Calu3 (cell line): ENCODE data around the gene GPR162. TPM values are rescaled to one million over a fixed set of nuclear protein-coding genes. Genes with fewer than 3 reads are reported as not detected.

Source experiments
- BruUV-seq: library from RNA; stranded (reverse); fragments of 400-500 nt; replicated peaks from 2 replicates; lab custom pipeline; 2021; lab: Mats Ljungman, UMichigan
- CTCF ChIA-PET: fragments of 300-600 bp; sonication (Branson Sonifier 250); formaldehyde crosslinking; loops from one replicate; lab custom pipeline; 2022; ENCODE audit warnings: antibody characterized with exemption; lab: Charles Lee
- DNase-seq: peaks from one replicate; pipeline ENCODE4 v3.0.0; 2022
- H3K27ac Mint-ChIP-seq: one replicate; pipeline ENCODE4 v1.8.0; 2022; ENCODE audit warnings: mixed read lengths; ENCODE audit not compliant: unreplicated experiment
- H3K27me3 Mint-ChIP-seq: one replicate; pipeline ENCODE4 v1.8.0; 2022; ENCODE audit warnings: mixed read lengths; ENCODE audit not compliant: unreplicated experiment
- H3K36me3 Mint-ChIP-seq: one replicate; pipeline ENCODE4 v1.8.0; 2022; ENCODE audit warnings: mild to moderate bottlenecking, moderate library complexity, mixed read lengths; ENCODE audit not compliant: insufficient read depth, unreplicated experiment
- H3K4me1 Mint-ChIP-seq: one replicate; pipeline ENCODE4 v1.8.0; 2022; ENCODE audit warnings: mild to moderate bottlenecking, low read depth, mixed read lengths; ENCODE audit not compliant: unreplicated experiment
- H3K4me3 Mint-ChIP-seq: one replicate; pipeline ENCODE4 v1.8.0; 2022; ENCODE audit warnings: mild to moderate bottlenecking, low read depth, moderate library complexity, mixed read lengths; ENCODE audit not compliant: unreplicated experiment
- H3K9me3 Mint-ChIP-seq: one replicate; pipeline ENCODE4 v1.8.0; 2022; ENCODE audit warnings: low read depth, mixed read lengths; ENCODE audit not compliant: unreplicated experiment
- intact Hi-C: fragments of 100-400 bp; cut with micrococcal nuclease; formaldehyde crosslinking; loops from one replicate; pipeline ENCODE4 v1.10.0; 2022; ENCODE audit not compliant: unreplicated experiment
- total RNA-seq: library from RNA; stranded (reverse); gene quantifications from 2 replicates; pipeline ENCODE4 v1.2.3, GENCODE V29; 2022
- TF ChIP-seq, protein P1 (sequence below): fragments of 200-600 bp; IDR thresholded peaks from one replicate; pipeline ENCODE4 v1.8.0; 2022; ENCODE audit warnings: antibody characterized with exemption; ENCODE audit not compliant: unreplicated experiment

Gene GPR162
- total RNA-seq, 1 experiment from 2014 or later: not detected

DNA sequence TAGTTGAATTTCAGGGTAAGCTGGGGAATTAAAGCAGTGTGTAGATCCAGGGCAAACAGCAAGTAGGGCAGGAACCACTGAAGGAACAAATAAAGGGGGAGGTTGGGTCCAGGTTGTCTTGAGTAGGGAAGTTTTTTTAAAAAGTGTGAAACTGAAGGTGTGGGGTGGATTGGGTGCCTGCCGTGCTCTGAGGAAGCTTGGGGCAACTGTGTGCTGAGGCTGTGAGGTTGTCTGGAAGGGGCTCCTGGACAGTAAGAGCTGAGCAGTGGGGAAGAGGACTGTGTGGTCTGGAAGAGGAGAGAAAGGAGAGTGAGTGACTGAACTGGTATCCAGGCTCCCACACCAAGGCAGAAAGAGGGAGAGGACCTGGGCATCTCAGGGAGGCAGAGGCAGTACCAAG lies 10.9 kb upstream of the GPR162 start:
- intact Hi-C loops: no loop called here
- H3K27me3 Mint-ChIP-seq: peaks cover 58% of the 10 kb centered on the region
- no peaks in the 10 kb centered on the region for H3K9me3 Mint-ChIP-seq
- no peak for DNase-seq
- no peaks in the 10 kb centered on the region for H3K36me3 Mint-ChIP-seq
- TF ChIP-seq, protein P1, sequence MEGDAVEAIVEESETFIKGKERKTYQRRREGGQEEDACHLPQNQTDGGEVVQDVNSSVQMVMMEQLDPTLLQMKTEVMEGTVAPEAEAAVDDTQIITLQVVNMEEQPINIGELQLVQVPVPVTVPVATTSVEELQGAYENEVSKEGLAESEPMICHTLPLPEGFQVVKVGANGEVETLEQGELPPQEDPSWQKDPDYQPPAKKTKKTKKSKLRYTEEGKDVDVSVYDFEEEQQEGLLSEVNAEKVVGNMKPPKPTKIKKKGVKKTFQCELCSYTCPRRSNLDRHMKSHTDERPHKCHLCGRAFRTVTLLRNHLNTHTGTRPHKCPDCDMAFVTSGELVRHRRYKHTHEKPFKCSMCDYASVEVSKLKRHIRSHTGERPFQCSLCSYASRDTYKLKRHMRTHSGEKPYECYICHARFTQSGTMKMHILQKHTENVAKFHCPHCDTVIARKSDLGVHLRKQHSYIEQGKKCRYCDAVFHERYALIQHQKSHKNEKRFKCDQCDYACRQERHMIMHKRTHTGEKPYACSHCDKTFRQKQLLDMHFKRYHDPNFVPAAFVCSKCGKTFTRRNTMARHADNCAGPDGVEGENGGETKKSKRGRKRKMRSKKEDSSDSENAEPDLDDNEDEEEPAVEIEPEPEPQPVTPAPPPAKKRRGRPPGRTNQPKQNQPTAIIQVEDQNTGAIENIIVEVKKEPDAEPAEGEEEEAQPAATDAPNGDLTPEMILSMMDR: no peak
- no peak overlapping the region for H3K4me3 Mint-ChIP-seq
- H3K27ac Mint-ChIP-seq: no peak overlapping the region
- CTCF ChIA-PET: no interaction called here
- BruUV-seq: no TSS peak
- H3K4me1 Mint-ChIP-seq: no peaks in the 10 kb centered on the region

DNA sequence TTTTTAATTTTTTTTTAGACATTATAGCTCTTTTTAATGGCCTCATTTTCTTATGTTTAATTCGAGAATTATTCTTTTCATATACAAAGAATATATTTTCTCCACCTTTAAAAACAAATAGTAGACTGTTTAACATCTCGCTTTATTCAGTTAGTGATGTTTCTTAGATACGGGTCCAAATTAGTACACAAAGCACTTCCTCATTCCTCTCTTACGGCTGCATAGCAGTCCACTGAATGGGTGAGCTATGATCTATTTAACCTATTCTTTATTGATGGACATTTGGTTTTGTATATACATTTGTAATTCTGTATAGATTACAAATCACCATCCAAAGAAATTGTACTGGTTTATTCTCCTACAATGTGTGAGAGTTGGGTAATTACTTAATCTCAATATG lies 8.3 kb upstream of the GPR162 start:
- no TSS peak for BruUV-seq
- CTCF ChIA-PET: interaction anchor here (1.2 to 1.3 kb wide), 2 partner anchors 22 to 38 kb away, joined by 4 read pairs; partner anchors contain the start of gene CDCA3
- H3K36me3 Mint-ChIP-seq: no peaks in the 10 kb centered on the region
- H3K4me1 Mint-ChIP-seq: no peaks in the 10 kb centered on the region
- H3K27me3 Mint-ChIP-seq: peaks cover 82% of the 10 kb centered on the region
- TF ChIP-seq, protein P1: no peak
- H3K9me3 Mint-ChIP-seq: no peaks in the 10 kb centered on the region
- no peak overlapping the region for H3K4me3 Mint-ChIP-seq
- no peak overlapping the region for H3K27ac Mint-ChIP-seq
- no peak for DNase-seq
- intact Hi-C loops: no loop called here

DNA sequence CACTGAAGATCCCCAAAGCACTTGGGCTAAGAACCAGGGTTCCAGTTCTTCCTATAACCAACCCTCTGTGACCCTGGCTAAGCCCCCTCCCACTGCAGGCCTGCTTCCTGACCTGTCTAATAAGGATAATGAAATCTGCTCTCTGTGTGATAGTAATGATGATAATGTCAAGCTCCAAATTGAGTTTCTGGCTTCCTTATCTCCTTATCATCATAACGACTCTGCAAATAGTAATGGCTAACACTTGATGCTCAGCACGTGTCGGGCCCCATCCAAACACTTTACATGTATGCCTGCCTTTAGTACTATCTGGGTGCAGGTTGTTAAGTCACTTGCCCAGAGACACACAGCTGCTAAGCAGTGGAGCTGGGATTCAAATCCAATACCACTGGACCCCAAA lies 5.0 kb upstream of the GPR162 start:
- Mint-ChIP-seq H3K27me3 (peaks cover 82% of the 10 kb centered on the region), H3K4me1 (no peaks in the 10 kb centered on the region), H3K27ac (no peak overlapping the region), H3K9me3 (no peaks in the 10 kb centered on the region), H3K4me3 (no peak overlapping the region), H3K36me3 (no peaks in the 10 kb centered on the region)
- intact Hi-C loops: no loop called here
- TF ChIP-seq, protein P1: no peak
- no peak for DNase-seq
- no TSS peak for BruUV-seq
- CTCF ChIA-PET: no interaction called here

DNA sequence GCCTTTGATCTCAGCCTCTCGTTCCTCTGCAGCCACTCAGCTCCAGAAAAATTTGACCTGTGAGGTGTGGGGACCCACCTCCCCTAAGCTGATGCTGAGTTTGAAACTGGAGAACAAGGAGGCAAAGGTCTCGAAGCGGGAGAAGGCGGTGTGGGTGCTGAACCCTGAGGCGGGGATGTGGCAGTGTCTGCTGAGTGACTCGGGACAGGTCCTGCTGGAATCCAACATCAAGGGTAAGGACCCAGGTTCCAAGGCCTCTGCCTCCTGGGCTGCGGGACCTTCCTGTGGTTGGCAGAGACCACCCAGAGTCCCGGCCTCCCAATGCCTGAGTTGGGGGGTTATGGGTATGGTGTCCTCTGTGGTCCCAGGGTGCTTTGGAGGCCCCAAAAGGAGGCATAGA lies 4.5 kb upstream of the GPR162 start:
- TF ChIP-seq, protein P1: no peak
- H3K4me1 Mint-ChIP-seq: no peaks in the 10 kb centered on the region
- no peak for DNase-seq
- CTCF ChIA-PET: no interaction called here
- H3K36me3 Mint-ChIP-seq: no peaks in the 10 kb centered on the region
- H3K27me3 Mint-ChIP-seq: peaks cover 86% of the 10 kb centered on the region
- intact Hi-C loops: no loop called here
- no peaks in the 10 kb centered on the region for H3K9me3 Mint-ChIP-seq
- no peak overlapping the region for H3K27ac Mint-ChIP-seq
- no peak overlapping the region for H3K4me3 Mint-ChIP-seq
- BruUV-seq: no TSS peak
